DMS 273 (cell line): Measurements from ENCODE around the gene NR1H2.
"Not testable (repeated sequence)": the region's sequence is repeated elsewhere in the genome, so short reads cannot be mapped to it uniquely, and the experiment has no call there.

Experiments used
- DNase-seq: peaks from one replicate; lab custom pipeline; 2025; ENCODE audit not compliant: unreplicated experiment; lab: John Stamatoyannopoulos, UW

The NR1H2 gene

GRCh38 chr19:50376166-50377050, at the start of gene NR1H2:
NR1H2 (plus strand) TSS chr19:50376457; CDS start chr19:50377606, 1,149 bp downstream.
- DNase-seq = peak; percentile 99

- no peak for DNase-seq
These were observed 49.2 kb upstream of the NR1H2 start for GRCh38 chr19:50327013-50327412.

GRCh38 chr19:50327461-50328223, 48.6 kb upstream of the NR1H2 start:
- DNase-seq = no peak

- peak; percentile 67 for DNase-seq
These were observed 47.9 kb upstream of the NR1H2 start for GRCh38 chr19:50328224-50328872.

- DNase-seq = no peak
These were observed 47.4 kb upstream of the NR1H2 start for GRCh38 chr19:50328873-50329145.

- peak; percentile 95 for DNase-seq
These were observed 46.9 kb upstream of the NR1H2 start, which contains the start of gene KCNC3 for GRCh38 chr19:50329146-50329925. KCNC3 (minus strand) TSS chr19:50329377; CDS start chr19:50329082, 295 bp downstream.

- DNase-seq = not testable (repeated sequence)
These were observed 46.3 kb upstream of the NR1H2 start for GRCh38 chr19:50329926-50330294.

- DNase-seq = peak; percentile 85
These were observed 45.7 kb upstream of the NR1H2 start for GRCh38 chr19:50330365-50331078.

- DNase-seq = no peak
These were observed 44.9 kb upstream of the NR1H2 start for GRCh38 chr19:50331221-50331993.

GRCh38 chr19:50331994-50332243, 44.3 kb upstream of the NR1H2 start:
- DNase-seq = no peak

GRCh38 chr19:50332244-50333038, 43.8 kb upstream of the NR1H2 start:
- DNase-seq = no peak

- peak; percentile 85 for DNase-seq
These were observed 43.0 kb upstream of the NR1H2 start for GRCh38 chr19:50333235-50333736.

GRCh38 chr19:50333737-50334617, 42.3 kb upstream of the NR1H2 start:
- DNase-seq = peak; percentile 85

GRCh38 chr19:50334741-50335421, 41.4 kb upstream of the NR1H2 start:
- DNase-seq = no peak

- DNase-seq = not testable (repeated sequence)
These were observed 39.2 kb upstream of the NR1H2 start for GRCh38 chr19:50337031-50337430.

GRCh38 chr19:50340331-50340730, 35.9 kb upstream of the NR1H2 start:
- no peak for DNase-seq

- no peak for DNase-seq
These were observed 35.1 kb upstream of the NR1H2 start for GRCh38 chr19:50341091-50341564.
